IMR-90 (cell line): ENCODE data around the gene ASS1. TPM values are rescaled to one million over a fixed set of nuclear protein-coding genes. Genes with fewer than 3 reads are reported as not detected.

ENCODE experiments used
- ATAC-seq: fragments of 200-7000 bp; cut with Tn5 transposase; 2 replicates; pipeline ENCODE4 v1.9.1; 2020; ENCODE audit warnings: low read depth, mild to moderate bottlenecking, moderate library complexity
- BruUV-seq: library from RNA; stranded (reverse); fragments of 400-500 nt; replicated peaks from 2 replicates; lab custom pipeline; 2021; lab: Mats Ljungman, UMichigan
- CTCF ChIA-PET: fragments of 300-600 bp; formaldehyde crosslinking; extraction: SDS; loops from one replicate; lab custom pipeline; 2021; ENCODE audit warnings: antibody characterized with exemption; lab: Yijun Ruan, JAX
- POLR2A ChIA-PET: fragments of 300-600 bp; sonication (Branson Sonifier 250); formaldehyde crosslinking; loops from one replicate; lab custom pipeline; 2022; ENCODE audit warnings: antibody characterized with exemption; ENCODE audit not compliant: unreplicated experiment; lab: Charles Lee
- DNase-seq: peaks from one replicate; pipeline ENCODE4 v3.0.0; 2013
- H2AFZ ChIP-seq: replicated peaks from 2 replicates; pipeline ENCODE3; 2013; ENCODE audit warnings: low read length, mild to moderate bottlenecking; ENCODE audit not compliant: poor library complexity
- H2AK5ac ChIP-seq: 2 replicates; pipeline ENCODE4 v1.6.1; 2013; ENCODE audit warnings: low read depth, low read length, inconsistent platforms
- H2AK9ac ChIP-seq: replicated peaks from 2 replicates; pipeline ENCODE3; 2013; ENCODE audit warnings: mild to moderate bottlenecking, low read depth, low read length, moderate library complexity; ENCODE audit not compliant: poor library complexity
- H2BK120ac ChIP-seq: 2 replicates; pipeline ENCODE4 v1.6.1; 2013; ENCODE audit warnings: low read depth, low read length, inconsistent platforms
- H2BK15ac ChIP-seq: 3 replicates; pipeline ENCODE4 v1.6.1; 2013; ENCODE audit warnings: low read depth, low read length, inconsistent platforms
- H2BK20ac ChIP-seq: 2 replicates; pipeline ENCODE4 v1.6.1; 2013; ENCODE audit warnings: low read depth, mild to moderate bottlenecking, inconsistent platforms, low read length, moderate library complexity
- H2BK5ac ChIP-seq: 2 replicates; pipeline ENCODE4 v1.6.1; 2013; ENCODE audit warnings: mild to moderate bottlenecking, low read depth, low read length, inconsistent platforms; ENCODE audit not compliant: poor library complexity, severe bottlenecking
- H3K14ac ChIP-seq: replicated peaks from 2 replicates; pipeline ENCODE4 v1.6.1; 2013; ENCODE audit warnings: low read depth, low read length, inconsistent platforms
- H3K18ac ChIP-seq: 2 replicates; pipeline ENCODE4 v1.6.1; 2013; ENCODE audit warnings: low read depth, low read length, control low read depth
- H3K23ac ChIP-seq: 2 replicates; pipeline ENCODE4 v1.6.1; 2013; ENCODE audit warnings: low read depth, low read length, inconsistent platforms
- H3K27ac ChIP-seq: 2 replicates; pipeline ENCODE4 v1.5.1; 2013; ENCODE audit warnings: mild to moderate bottlenecking, control low read depth, low read length; ENCODE audit not compliant: insufficient read depth
- H3K27me3 ChIP-seq: 2 replicates; pipeline ENCODE4 v1.6.1; 2013; ENCODE audit warnings: low read length; ENCODE audit not compliant: control insufficient read depth, insufficient read depth
- H3K36me3 ChIP-seq: 2 replicates; pipeline ENCODE4 v1.6.1; 2013; ENCODE audit warnings: low read length, mixed read lengths; ENCODE audit not compliant: control insufficient read depth, insufficient read depth
- H3K4ac ChIP-seq: 2 replicates; pipeline ENCODE4 v1.6.1; 2013; ENCODE audit warnings: low read depth, low read length, inconsistent platforms
- H3K4me1 ChIP-seq: 2 replicates; pipeline ENCODE4 v1.6.1; 2013; ENCODE audit warnings: low read length, mixed read lengths; ENCODE audit not compliant: control insufficient read depth, insufficient read depth
- H3K4me2 ChIP-seq: 2 replicates; pipeline ENCODE4 v1.6.1; 2013; ENCODE audit warnings: low read depth, mild to moderate bottlenecking, control low read depth, low read length, moderate library complexity
- H3K4me3 ChIP-seq: 2 replicates; pipeline ENCODE4 v1.5.1; 2013; ENCODE audit warnings: low read depth, mild to moderate bottlenecking, control low read depth, low read length, moderate library complexity; ENCODE audit not compliant: insufficient read depth
- H3K56ac ChIP-seq: 2 replicates; pipeline ENCODE4 v1.6.1; 2013; ENCODE audit warnings: low read length, inconsistent platforms; ENCODE audit not compliant: insufficient read depth; ENCODE audit errors: extremely low read depth
- H3K79me1 ChIP-seq, 2 experiments: 2 replicates each; pipeline ENCODE4 v1.6.1; 2013; ENCODE audit warnings: low read length in 2 of 2, inconsistent platforms in 1 of 2, low read depth in 1 of 2
- H3K9ac ChIP-seq: 2 replicates; pipeline ENCODE4 v1.6.1; 2013; ENCODE audit warnings: low read depth, low read length, control low read depth
- H3K9me1 ChIP-seq: 2 replicates; pipeline ENCODE4 v1.6.1; 2013; ENCODE audit warnings: low read length, inconsistent platforms; ENCODE audit not compliant: insufficient read depth
- H3K9me3 ChIP-seq: 2 replicates; pipeline ENCODE4 v1.6.1; 2013; ENCODE audit warnings: low read length; ENCODE audit not compliant: control insufficient read depth, insufficient read depth
- H4K20me1 ChIP-seq: 2 replicates; pipeline ENCODE4 v1.6.1; 2013; ENCODE audit warnings: low read length, inconsistent platforms; ENCODE audit not compliant: insufficient read depth
- H4K5ac ChIP-seq: 2 replicates; pipeline ENCODE4 v1.6.1; 2013; ENCODE audit warnings: mild to moderate bottlenecking, low read depth, low read length, control low read depth
- H4K8ac ChIP-seq, 2 experiments: 2 replicates each; pipeline ENCODE4 v1.6.1; 2013; ENCODE audit warnings: low read depth in 2 of 2, low read length in 2 of 2, control low read depth in 1 of 2, inconsistent platforms in 1 of 2
- H4K91ac ChIP-seq: 2 replicates; pipeline ENCODE4 v1.6.1; 2013; ENCODE audit warnings: low read depth, low read length, inconsistent platforms; ENCODE audit not compliant: insufficient read depth
- BHLHE40 ChIP-seq: fragments of 150-350 bp; IDR thresholded peaks from 2 replicates; pipeline ENCODE4 v1.6.1; 2016; ENCODE audit warnings: mild to moderate bottlenecking, low read depth, low read length
- CEBPB ChIP-seq: IDR thresholded peaks from 2 replicates; pipeline ENCODE4 v1.6.1; 2012; ENCODE audit warnings: low read depth, low read length, improper control_type of control experiment
- CHD1 ChIP-seq: IDR thresholded peaks from 2 replicates; pipeline ENCODE4 v1.6.1; 2012; ENCODE audit warnings: low read depth, low read length, improper control_type of control experiment
- CTCF ChIP-seq: conservative IDR thresholded peaks from 2 replicates; pipeline ENCODE4 v1.5.1; 2012; ENCODE audit warnings: mild to moderate bottlenecking, low read depth, low read length, improper control_type of control experiment
- ELK1 ChIP-seq: fragments of 150-350 bp; IDR thresholded peaks from 2 replicates; pipeline ENCODE4 v1.6.1; 2016; ENCODE audit warnings: low read depth, mild to moderate bottlenecking, low read length, moderate library complexity, borderline replicate concordance
- FOS ChIP-seq: fragments of 150-350 bp; IDR thresholded peaks from 2 replicates; pipeline ENCODE4 v1.6.1; 2016; ENCODE audit warnings: low read depth, low read length
- MAFK ChIP-seq: IDR thresholded peaks from 2 replicates; pipeline ENCODE4 v1.6.1; 2012; ENCODE audit warnings: low read depth, low read length, improper control_type of control experiment
- MAZ ChIP-seq: IDR thresholded peaks from 2 replicates; pipeline ENCODE4 v1.6.1; 2012; ENCODE audit warnings: low read depth, mild to moderate bottlenecking, low read length, improper control_type of control experiment, moderate library complexity, borderline replicate concordance
- NFE2L2 ChIP-seq: fragments of 150-350 bp; IDR thresholded peaks from 2 replicates; pipeline ENCODE4 v1.6.1; 2016; ENCODE audit warnings: low read depth, mild to moderate bottlenecking, low read length
- RAD21 ChIP-seq: IDR thresholded peaks from 2 replicates; pipeline ENCODE4 v1.6.1; 2012; ENCODE audit warnings: low read length, improper control_type of control experiment
- RCOR1 ChIP-seq: IDR thresholded peaks from 2 replicates; pipeline ENCODE4 v1.6.1; 2012; ENCODE audit warnings: mild to moderate bottlenecking, low read length, improper control_type of control experiment; ENCODE audit not compliant: insufficient replicate concordance
- RFX5 ChIP-seq: IDR thresholded peaks from 2 replicates; pipeline ENCODE4 v1.8.0; 2012; ENCODE audit warnings: low read depth, mild to moderate bottlenecking, low read length, moderate library complexity
- SMC3 ChIP-seq: fragments of 150-350 bp; IDR thresholded peaks from 2 replicates; pipeline ENCODE4 v1.6.1; 2016; ENCODE audit warnings: low read depth, mild to moderate bottlenecking, antibody characterized with exemption, low read length, moderate library complexity
- USF2 ChIP-seq: fragments of 150-350 bp; IDR thresholded peaks from 2 replicates; pipeline ENCODE4 v1.6.1; 2017; ENCODE audit warnings: mild to moderate bottlenecking, antibody characterized with exemption, low read length, low read depth
- WGBS, 2 experiments: methylation state at CpG; one replicate each; pipeline versions ENCODE4 v1.1.5 to v1.1.7; 2013; ENCODE audit warnings: missing lambda C conversion rate in 2 of 2; ENCODE audit not compliant: insufficient read length in 1 of 2; ENCODE audit errors: extremely low coverage in 2 of 2; 5-methylcytosine and 5-hydroxymethylcytosine counted together
- dilution Hi-C: fragments of 300-500 bp; cut with HindIII; formaldehyde crosslinking; loops from one replicate; pipeline ENCODE4 v1.14.3; 2018; ENCODE audit warnings: low sequenced_read_pairs; ENCODE audit not compliant: unreplicated experiment
- in situ Hi-C: fragments of 300-500 bp; cut with MboI; formaldehyde crosslinking; loops from 3 replicates; pipeline ENCODE4 v1.14.3; 2019; ENCODE audit warnings: low sequenced_read_pairs, inconsistent platforms, mixed read lengths
- intact Hi-C: fragments of 100-400 bp; cut with micrococcal nuclease; formaldehyde crosslinking; loops from 2 replicates; pipeline ENCODE4 v1.10.0; 2022
- polyA plus RNA-seq, 3 experiments: library from polyadenylated mRNA; depleted of rRNA; stranded (reverse); fragments of >200 nt; gene quantifications; 2 replicates each; pipeline ENCODE4 v1.2.3, GENCODE V29; 2012; ENCODE audit warnings: low replicate concordance in 1 of 3
- total RNA-seq: library from RNA; depleted of rRNA; stranded (reverse); fragments of >200 nt; gene quantifications from 2 replicates; pipeline ENCODE4 v1.2.3, GENCODE V29; 2012

ASS1 gene
- total and polyA plus RNA-seq, 2 of the 4 experiments (the other 2 are of a cell fraction) = 39.6 to 41.9 TPM

GRCh38 chr9:130430232-130430631 lies 14.5 kb upstream of the ASS1 start:
- Histone ChIP-seq H2BK120ac (no peak overlapping the region), H3K36me3 (no peaks in the 10 kb centered on the region), H3K23ac (no peak overlapping the region), H3K56ac (no peak overlapping the region), H2BK15ac (no peak overlapping the region), H3K14ac (no peak overlapping the region), H3K4me2 (no peak overlapping the region), H3K9me3 (no peaks in the 10 kb centered on the region), H3K79me1 (no peaks in the 10 kb centered on the region), H4K91ac (no peak overlapping the region), H3K9ac (no peak overlapping the region), H4K8ac (no peak overlapping the region), H3K27ac (no peak overlapping the region), H3K27me3 (peaks cover 14% of the 10 kb centered on the region), H2AK9ac (no peak overlapping the region), H4K20me1 (no peaks in the 10 kb centered on the region), H4K5ac (no peak overlapping the region), H2AK5ac (no peak overlapping the region), H3K4me1 (peaks cover 2% of the 10 kb centered on the region), H2AFZ (no peak overlapping the region), H3K18ac (no peak overlapping the region), H3K4me3 (no peak overlapping the region), H3K4ac (no peak overlapping the region), H2BK5ac (no peak overlapping the region), H2BK20ac (no peak overlapping the region), H3K9me1 (no peaks in the 10 kb centered on the region)
- dilution Hi-C loops (no loop called here), intact Hi-C loops (no loop called here), in situ Hi-C loops (no loop called here)
- ATAC-seq = no peak
- CTCF ChIA-PET = no interaction called here
- POLR2A ChIA-PET = no interaction called here
- no peak for TF ChIP-seq SMC3
- no peak for TF ChIP-seq CEBPB
- TF ChIP-seq RFX5 = no peak
- TF ChIP-seq BHLHE40 = no peak
- no peak for TF ChIP-seq RCOR1
- TF ChIP-seq RAD21 = no peak
- TF ChIP-seq CTCF = no peak
- TF ChIP-seq MAZ = no peak
- no peak for TF ChIP-seq ELK1
- no peak for TF ChIP-seq CHD1
- TF ChIP-seq USF2 = no peak
- no peak for TF ChIP-seq NFE2L2
- TF ChIP-seq FOS = no peak
- no peak for TF ChIP-seq MAFK
- no peak for DNase-seq
- 86% methylated on average over 12 of the region's 18 CpGs; no CpG with 5 or more reads in 1 of the 2 experiments for WGBS, 2 experiments
- no TSS peak for BruUV-seq
